A172 (cell line): ENCODE data around the gene NCBP2L. TPM values are rescaled to one million over a fixed set of nuclear protein-coding genes. Genes with fewer than 3 reads are reported as not detected.

Source experiments
- DNase-seq: peaks from one replicate; pipeline ENCODE4 v3.0.0-alpha.2; 2015; ENCODE audit warnings: low spot score
- total RNA-seq: library from RNA; depleted of rRNA; stranded (reverse); fragments of >200 nt; shearing (Covaris generic); gene quantifications from 2 replicates; pipeline ENCODE4 v1.2.3, GENCODE V29; 2014

Gene NCBP2L
- total RNA-seq, 1 experiment from 2014 or later: not detected

- no peak for DNase-seq
Measured at GRCh38 chrX:107752043-107752442, 25.5 kb upstream of the NCBP2L start.

DNA sequence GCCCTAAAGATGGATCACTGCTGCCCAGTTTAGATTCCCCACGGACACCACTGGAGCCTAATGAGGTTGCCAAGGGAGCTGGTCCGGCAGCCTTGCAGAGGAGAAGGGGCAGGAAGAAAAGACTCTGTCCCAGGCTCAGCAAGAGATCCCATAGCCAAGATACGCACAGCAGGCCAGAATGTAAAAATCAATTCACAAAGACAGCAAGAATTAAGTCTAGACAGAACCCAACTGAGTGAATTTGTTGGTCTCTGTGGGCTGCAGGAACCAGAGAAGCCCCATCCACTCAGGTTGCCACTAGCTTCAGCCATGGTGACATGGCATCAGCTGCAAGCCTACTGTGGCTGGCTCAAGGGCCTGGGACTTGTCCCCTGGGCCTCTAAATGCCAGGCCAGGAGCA is 24.8 kb upstream of the NCBP2L start:
- DNase-seq: no peak

- no peak for DNase-seq
Measured at GRCh38 chrX:107753187-107753586, 24.3 kb upstream of the NCBP2L start.

- DNase-seq: no peak
Measured at GRCh38 chrX:107755721-107756120, 21.8 kb upstream of the NCBP2L start.

GRCh38 chrX:107758231-107758766 is 19.2 kb upstream of the NCBP2L start:
- no peak for DNase-seq

DNA sequence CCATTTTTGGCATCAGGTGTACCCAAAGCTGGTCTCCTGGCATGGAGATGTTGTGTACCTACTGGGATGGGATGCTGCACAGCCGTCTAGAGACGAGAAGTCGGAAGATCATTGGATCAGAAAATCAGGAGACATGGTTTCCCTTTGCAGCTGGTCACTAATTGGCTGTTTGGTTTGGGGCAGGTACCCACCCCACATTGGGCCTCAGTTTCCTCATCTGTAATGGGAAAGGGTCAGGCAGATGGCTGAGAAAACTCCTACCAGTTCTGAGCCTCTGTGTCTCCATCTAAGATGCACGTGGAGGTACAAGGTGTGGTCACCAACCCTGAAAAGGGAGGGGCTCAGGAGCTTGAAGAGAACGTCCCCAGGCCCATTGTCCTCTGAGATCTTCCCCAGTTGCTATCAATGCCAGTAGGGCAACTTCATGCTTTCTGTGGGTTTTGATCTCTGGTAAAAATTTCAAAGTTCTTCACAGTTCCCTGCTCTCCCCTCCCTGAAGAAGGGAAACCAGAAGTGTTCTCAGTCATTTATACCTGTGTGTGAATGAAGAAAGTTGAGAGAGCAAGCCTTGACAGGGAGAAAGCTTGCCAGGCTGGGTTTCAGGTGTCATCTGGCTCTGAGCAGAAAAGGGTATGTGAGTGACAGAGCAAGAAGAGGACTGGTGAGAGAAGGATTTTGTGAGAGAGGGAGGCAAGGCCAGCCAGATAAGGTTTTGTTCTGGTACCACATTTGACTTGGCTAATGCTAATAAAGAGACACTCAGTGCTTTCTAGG is 17.0 kb upstream of the NCBP2L start:
- no peak for DNase-seq

GRCh38 chrX:107763647-107764046 is 13.9 kb upstream of the NCBP2L start:
- no peak for DNase-seq

DNA sequence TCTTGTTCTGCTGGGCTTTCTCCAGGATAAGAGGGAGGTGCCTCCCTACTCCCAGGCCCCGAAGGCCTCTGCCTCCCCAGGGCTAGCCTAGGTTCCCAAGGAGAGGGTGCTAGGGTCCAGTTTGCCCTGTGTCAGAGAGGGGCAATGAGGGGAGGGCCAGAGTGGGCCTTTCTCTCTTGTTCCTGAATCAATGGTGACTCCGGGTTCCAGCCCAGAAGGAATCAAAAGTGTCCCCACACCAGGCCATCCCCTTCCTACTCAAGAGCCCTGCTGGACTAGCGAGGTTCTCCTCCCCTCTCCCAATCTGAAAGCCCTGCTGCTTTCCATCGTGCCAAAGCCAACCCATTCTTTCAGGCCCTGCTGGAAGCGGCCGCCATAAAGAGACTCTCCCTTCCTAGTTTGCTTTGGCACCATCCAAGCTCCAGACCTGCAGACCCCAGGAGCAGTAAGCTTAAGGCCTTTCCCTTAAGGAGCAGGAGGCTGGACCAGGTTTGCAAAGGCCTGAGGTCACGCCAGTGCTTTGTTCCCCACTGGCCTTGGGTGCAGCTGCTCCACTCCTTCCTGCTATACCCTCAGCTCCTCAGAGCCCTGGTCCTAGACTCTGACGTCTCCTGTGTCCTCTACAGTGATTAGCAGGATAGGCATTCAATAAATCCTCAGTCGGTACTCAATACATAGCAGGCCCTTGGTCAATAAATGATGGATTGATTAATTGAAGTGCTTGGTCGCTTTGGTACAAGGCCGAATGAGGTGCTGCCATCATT is 12.5 kb upstream of the NCBP2L start:
- DNase-seq: no peak

DNA sequence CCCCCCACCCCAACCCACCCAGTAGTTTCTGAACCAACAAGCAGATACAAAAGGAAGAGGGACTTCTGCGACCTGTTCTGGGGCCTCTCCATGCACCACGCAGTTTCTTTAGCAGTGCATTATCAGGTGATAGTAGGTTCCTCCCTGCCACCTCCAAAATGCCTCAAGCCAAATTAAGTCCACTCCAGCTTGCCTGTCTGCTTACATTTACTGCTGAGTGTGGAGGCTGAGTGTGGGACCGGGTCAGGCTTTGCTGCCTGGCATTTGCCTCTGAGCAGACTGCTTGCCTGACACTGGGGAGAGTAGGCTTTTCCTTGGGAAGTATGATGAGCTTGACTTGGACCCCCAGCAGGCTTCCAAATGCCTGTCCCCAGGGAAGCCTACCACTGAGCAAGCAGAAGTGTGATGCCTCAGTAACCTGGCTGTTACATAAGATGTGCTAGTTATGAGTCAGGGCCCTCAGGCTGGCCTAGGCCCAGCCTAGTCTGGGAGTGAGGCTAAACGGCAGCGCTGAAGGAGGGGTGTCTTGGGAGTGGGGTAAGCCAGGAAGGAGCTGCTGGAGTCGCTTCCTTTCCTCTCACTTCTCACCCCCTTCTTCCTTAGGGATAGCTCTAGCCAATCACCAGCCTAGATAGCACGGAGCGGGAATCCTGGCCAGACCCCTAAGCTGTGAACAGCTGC is 10.9 kb upstream of the NCBP2L start:
- DNase-seq: no peak

GRCh38 chrX:107768051-107768450 is 9.5 kb upstream of the NCBP2L start:
- DNase-seq: no peak

DNA sequence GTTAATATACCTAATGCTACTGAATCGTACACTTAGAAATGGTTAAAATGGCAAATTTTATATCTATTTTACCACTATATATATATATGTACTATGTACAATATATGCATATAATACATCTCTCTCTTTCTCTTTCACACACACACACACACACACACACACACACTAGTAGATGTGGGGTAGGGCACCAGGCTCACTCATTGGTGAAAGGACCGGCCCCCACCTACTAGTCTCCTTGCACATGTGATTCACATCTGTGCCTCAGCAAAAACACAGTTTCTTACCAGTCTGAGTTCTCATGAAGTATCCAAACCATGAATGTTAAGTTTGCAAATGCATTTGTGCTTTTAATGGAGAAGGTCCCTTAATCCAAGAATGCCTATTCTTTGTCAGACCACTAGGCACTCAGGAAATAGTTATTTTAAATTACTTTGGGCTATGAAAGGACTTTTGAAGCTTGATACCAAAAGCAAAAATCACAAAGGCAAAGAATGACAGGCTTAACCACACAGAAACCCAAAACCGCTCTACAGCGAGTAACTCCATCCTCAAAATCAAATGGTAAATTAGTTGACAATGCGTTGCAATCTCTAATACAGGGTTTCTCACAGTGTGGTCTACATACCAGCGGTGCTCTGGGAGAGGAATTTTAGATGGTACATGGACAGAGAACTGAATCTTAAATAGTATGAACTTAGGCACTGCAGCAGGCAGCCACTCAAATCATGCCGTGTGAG is 7.8 kb upstream of the NCBP2L start:
- no peak for DNase-seq

GRCh38 chrX:107773206-107773605 is 4.3 kb upstream of the NCBP2L start:
- no peak for DNase-seq

- no peak for DNase-seq
Measured at GRCh38 chrX:107773906-107774435, 3.6 kb upstream of the NCBP2L start.

DNA sequence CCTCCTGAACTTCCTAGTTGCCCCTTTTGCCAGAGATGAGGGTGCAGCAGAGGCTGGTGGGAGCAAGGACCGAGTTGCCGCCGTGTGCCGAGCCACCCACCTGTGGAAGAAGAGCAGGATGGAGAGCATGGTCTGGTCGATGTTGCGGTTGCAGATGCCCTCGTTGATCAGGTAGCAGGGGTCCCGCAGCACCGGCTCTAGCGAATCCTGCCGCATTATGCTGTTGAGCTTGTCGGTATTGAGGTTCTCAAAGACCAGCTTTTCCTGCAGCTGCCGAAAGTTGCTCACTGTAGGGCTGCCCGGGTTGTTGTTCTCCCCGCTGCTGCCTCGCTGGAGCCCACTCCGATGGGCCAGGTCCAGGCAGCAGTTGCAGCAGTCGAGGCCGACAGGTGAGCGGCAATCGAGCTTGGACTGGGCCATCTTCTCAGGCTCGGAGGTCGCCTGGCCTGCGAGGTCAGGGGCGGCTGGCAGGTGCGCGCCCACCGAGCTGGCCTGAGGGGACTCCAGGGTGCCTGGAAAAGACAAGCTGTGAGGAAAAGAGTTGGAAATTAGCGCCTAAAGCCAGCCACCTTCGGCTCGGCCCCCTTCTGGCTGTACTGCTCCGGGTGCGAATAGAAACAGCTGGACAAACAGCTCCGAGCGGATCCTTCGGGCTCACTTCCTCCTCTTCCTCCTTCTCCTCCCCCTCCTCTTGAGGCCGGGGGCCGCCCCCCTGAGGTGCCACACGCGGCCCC is 2.4 kb upstream of the NCBP2L start:
- no peak for DNase-seq

DNA sequence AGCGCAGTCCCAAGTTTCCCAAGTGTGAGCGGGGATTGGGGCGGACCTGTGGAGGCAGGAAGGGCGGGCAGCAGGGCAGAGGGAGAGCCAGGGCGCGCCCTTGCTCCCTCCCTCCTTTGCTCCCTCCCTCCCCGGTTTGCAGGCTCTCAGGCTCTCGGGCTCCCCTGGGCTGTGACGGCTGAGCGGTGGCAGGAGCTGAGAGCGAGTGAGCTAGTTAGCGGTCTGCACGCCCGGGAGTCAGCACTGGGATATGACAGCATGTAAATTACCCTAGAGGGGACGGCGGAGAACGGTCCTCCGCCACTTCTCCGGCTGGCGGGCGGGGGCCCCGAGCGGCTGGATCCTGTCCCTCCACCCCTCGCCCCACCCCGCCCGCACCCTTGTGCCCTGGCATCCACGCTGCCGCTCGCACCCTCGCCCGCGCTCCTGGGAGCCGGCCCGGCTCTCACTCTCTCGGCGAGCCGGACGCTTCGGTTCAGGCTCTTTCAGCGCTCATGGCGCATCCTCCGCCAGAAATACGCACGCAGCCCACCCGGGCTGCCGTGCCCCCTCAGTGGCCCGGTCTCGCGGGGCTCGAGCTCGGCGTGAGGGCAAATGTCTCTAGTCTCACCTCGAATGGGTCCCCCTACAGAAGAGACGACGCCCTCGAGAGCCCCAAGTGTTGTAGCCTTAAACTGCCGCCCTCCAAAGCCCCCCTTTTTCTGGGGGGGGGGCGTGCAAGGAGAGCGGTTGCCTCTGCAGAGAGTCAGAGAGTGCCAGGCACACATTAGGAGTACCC is 1.6 kb upstream of the NCBP2L start, which contains the start of gene TSC22D3:
TSC22D3 (minus strand) TSS at position 54 of the 778 bp plus-strand sequence. CDS start 368 bp downstream, outside the sequence.
- DNase-seq: peak; percentile 35

GRCh38 chrX:107776649-107777535 is 641 bp upstream of the NCBP2L start:
- DNase-seq: peak; percentile 49

DNA sequence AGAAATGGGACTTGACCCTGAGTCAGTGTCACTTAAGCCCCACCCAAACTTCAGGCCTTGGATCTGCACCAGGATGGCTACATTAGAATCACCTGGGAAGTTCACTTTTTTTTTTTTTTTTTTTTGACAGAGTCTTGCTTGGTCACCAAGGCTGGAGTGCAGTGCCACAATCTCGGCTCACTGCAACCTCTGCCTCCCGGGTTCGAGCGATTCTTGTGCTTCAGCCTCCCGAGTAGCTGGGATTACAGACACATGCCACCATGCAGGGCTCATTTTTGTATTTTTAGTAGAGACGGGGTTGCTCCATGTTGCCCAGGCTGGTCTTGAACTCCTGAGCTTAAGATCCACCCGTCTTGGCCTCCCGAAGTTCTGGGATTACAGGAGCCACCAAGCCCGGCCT is 3.0 kb downstream of the NCBP2L start:
- DNase-seq: no peak

DNA sequence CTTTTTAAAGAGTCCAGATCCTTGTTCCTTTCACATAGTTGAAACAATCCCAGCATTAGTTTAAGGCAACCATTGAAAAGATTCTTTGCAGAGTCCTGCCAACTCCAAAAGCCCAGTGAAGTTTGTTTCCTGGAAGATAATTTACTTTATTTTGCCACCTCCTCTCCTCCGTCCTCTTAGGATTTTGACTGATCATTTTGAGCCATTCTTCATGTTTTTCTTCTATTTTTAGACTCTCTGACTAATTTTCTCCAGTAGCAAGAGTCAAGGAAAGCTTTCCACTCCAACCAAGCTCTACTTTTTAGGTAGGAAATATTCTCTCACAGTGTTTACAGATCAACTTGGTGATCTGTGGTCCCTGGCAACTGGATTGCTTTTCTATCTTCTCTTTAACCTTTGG is 10.3 kb downstream of the NCBP2L start:
- no peak for DNase-seq

GRCh38 chrX:107804427-107804826 is 26.9 kb downstream of the NCBP2L start:
- DNase-seq: no peak
